Sigmoid colon (tissue), 4 donors: ENCODE data around the gene HKDC1.

ENCODE experiments used
- CTCF ChIP-seq, 4 experiments: fragments of 450-650 bp in 3 of 4; fragments of 200-600 bp in 1 of 4; IDR thresholded peaks; one replicate each; pipeline ENCODE4 v1.5.1; 2016 to 2019; ENCODE audit warnings: antibody characterized with exemption in 4 of 4, mild to moderate bottlenecking in 3 of 4, moderate library complexity in 2 of 4
- EP300 ChIP-seq, 4 donors: sonication (generic); formaldehyde crosslinking; IDR thresholded peaks; one replicate each; pipeline ENCODE4 v1.6.1; 2017; ENCODE audit warnings: antibody characterized with exemption in 4 of 4
- POLR2A ChIP-seq, 2 donors: fragments of 450-650 bp; IDR thresholded peaks; one replicate each; pipeline ENCODE4 v1.6.1; 2016; ENCODE audit warnings: antibody characterized with exemption in 2 of 2, mild to moderate bottlenecking in 2 of 2, moderate library complexity in 2 of 2
- POLR2AphosphoS5 ChIP-seq, 4 donors: sonication (generic); formaldehyde crosslinking; IDR thresholded peaks; one replicate each; pipeline ENCODE4 v1.6.1; 2017; ENCODE audit warnings: antibody characterized with exemption in 4 of 4

GRCh38 chr10:69243817-69244216 lies 23.7 kb downstream of the HKDC1 start:
- TF ChIP-seq CTCF (IDR thresholded peaks at IDR 0.05) (no peak), POLR2A (IDR thresholded peaks at IDR 0.05) (no peak), POLR2AphosphoS5 (IDR thresholded peaks at IDR 0.05) (no peak), EP300 (IDR thresholded peaks at IDR 0.05) (no peak)
